ENCODE data around the gene MTOR. TPM values are rescaled to one million over a fixed set of nuclear protein-coding genes. Genes with fewer than 3 reads are reported as not detected.

Gene MTOR
- total and polyA plus RNA-seq, 2 of the 8 experiments (the other 6 are each of a cell fraction or from before 2014, with no cell fraction given): 44.2 to 76.8 TPM

DNA sequence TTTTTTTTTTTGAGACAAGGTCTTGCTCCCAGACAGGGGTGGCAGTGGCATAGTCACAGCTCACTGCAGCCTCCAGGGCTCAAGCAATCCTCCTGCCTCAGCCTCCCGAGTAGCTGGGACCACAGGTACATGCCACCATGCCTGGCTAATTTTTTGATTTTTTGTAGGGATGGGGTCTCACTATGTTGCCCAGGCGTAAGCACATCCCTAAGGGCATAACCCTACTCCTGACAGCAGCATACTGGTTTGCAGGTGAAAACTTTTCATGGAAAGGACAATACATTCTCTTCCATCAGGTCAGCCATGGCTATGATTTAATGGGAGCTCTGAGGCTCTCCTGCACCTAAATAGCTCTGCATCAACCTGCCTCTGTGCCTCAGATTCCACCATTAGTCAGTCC is 40.0 kb upstream of the MTOR start (continued):
- no peak for TF ChIP-seq EGR1 (IDR thresholded peaks at IDR 0.05; ENCODE audit: borderline replicate concordance, low read depth, low read length)
- no peak for TF ChIP-seq TBP (IDR thresholded peaks at IDR 0.05; ENCODE audit: low read depth, low read length)
- TF ChIP-seq, protein P1, sequence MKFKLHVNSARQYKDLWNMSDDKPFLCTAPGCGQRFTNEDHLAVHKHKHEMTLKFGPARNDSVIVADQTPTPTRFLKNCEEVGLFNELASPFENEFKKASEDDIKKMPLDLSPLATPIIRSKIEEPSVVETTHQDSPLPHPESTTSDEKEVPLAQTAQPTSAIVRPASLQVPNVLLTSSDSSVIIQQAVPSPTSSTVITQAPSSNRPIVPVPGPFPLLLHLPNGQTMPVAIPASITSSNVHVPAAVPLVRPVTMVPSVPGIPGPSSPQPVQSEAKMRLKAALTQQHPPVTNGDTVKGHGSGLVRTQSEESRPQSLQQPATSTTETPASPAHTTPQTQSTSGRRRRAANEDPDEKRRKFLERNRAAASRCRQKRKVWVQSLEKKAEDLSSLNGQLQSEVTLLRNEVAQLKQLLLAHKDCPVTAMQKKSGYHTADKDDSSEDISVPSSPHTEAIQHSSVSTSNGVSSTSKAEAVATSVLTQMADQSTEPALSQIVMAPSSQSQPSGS (IDR thresholded peaks at IDR 0.05; ENCODE audit: low read length): no peak
- TF ChIP-seq SP1 (IDR thresholded peaks at IDR 0.05; ENCODE audit: low read depth, low read length): no peak
- TF ChIP-seq CTBP2 (IDR thresholded peaks at IDR 0.05; ENCODE audit: borderline replicate concordance, insufficient read depth, insufficient read length, low read length): no peak
- no peak for TF ChIP-seq SUZ12 (IDR thresholded peaks at IDR 0.05; ENCODE audit: low read length)

Data from H1 (cell line).